Measurements from ENCODE around the gene SLC5A11. TPM values are rescaled to one million over a fixed set of nuclear protein-coding genes. Genes with fewer than 3 reads are reported as not detected.

Gene SLC5A11
- total RNA-seq, 1 experiment from 2014 or later = 0.22 TPM

GRCh38 chr16:24863582-24864437 is 18.0 kb downstream of the SLC5A11 start:
- WGBS (ENCODE audit: extremely low coverage, insufficient read length, low lambda C conversion rate) = no CpG with 5 or more reads among the region's 3 CpGs
- no peak overlapping the region for H2AFZ ChIP-seq (ENCODE audit: low read length)
- no peaks in the 10 kb centered on the region for H3K4me1 Mint-ChIP-seq

More at GRCh38 chr16:24863582-24864437, 18.0 kb downstream of the SLC5A11 start:
- Histone ChIP-seq H3K14ac (ENCODE audit: insufficient read depth, low read length) (no peak overlapping the region), H4K91ac (ENCODE audit: insufficient read length, low read depth, low read length) (no peak overlapping the region), H2BK5ac (ENCODE audit: insufficient read length, low read length) (no peak overlapping the region), H2AK5ac (ENCODE audit: insufficient read length, low read length) (no peak overlapping the region), H4K20me1 (ENCODE audit: control insufficient read depth, insufficient read depth, insufficient read length) (no peaks in the 10 kb centered on the region), H3K27me3 (ENCODE audit: insufficient read depth, low read length) (no peaks in the 10 kb centered on the region), H4K5ac (ENCODE audit: insufficient read length, low read depth, low read length) (no peak overlapping the region), H3K23me2 (ENCODE audit: insufficient read length, low read depth, low read length, poor library complexity, severe bottlenecking) (no peaks in the 10 kb centered on the region), H3K56ac (ENCODE audit: insufficient read length, low read depth, low read length) (no peak overlapping the region), H3K9me3 (ENCODE audit: control insufficient read depth, low read depth, low read length) (no peaks in the 10 kb centered on the region), H3K79me1 (ENCODE audit: insufficient read depth, low read depth, low read length, poor library complexity, severe bottlenecking) (no peaks in the 10 kb centered on the region), H2BK12ac (ENCODE audit: insufficient read length, low read depth, low read length) (no peak overlapping the region), H3K79me2 (ENCODE audit: insufficient read depth, low read length) (no peaks in the 10 kb centered on the region), H3K9ac (ENCODE audit: extremely low read depth, insufficient read length, low read length) (no peak overlapping the region), H3K4ac (ENCODE audit: low read depth, low read length) (no peak overlapping the region), H3K4me1 (ENCODE audit: insufficient read depth, low read length) (no peaks in the 10 kb centered on the region), H3K23ac (ENCODE audit: insufficient read length, low read depth, low read length) (no peak overlapping the region), H2BK120ac (ENCODE audit: low read depth, low read length, poor library complexity, severe bottlenecking) (no peak overlapping the region), H4K8ac (replicated peaks; ENCODE audit: insufficient read length, low read depth, low read length) (no peak overlapping the region), H2BK15ac (ENCODE audit: low read depth, low read length) (no peak overlapping the region), H2BK20ac (ENCODE audit: low read depth, low read length, poor library complexity, severe bottlenecking) (no peak overlapping the region), H3K18ac (ENCODE audit: insufficient read length, low read depth, low read length) (no peak overlapping the region), H3K4me2 (ENCODE audit: insufficient read depth, insufficient read length, low read length) (no peak overlapping the region), H3K27ac (ENCODE audit: insufficient read length, low read depth, low read length) (no peak overlapping the region), H3T11ph (ENCODE audit: low read length) (no peak overlapping the region)
- no peak for TF ChIP-seq CTCF (conservative IDR thresholded peaks at IDR 0.05)
- Mint-ChIP-seq H3K36me3 (ENCODE audit: insufficient read depth in 1 of 3, low read depth in 3 of 3) (no peaks in the 10 kb centered on the region), H3K27ac (no peak overlapping the region), H3K27me3 (ENCODE audit: low read depth) (peaks cover 3% of the 10 kb centered on the region), H3K9me3 (peaks cover 7 to 8% of the 10 kb centered on the region in 2 experiments; a peak in 4 of 5 replicates), H3K4me3 (no peak overlapping the region)
- no peak for DNase-seq

Data from H9 (cell line).